GM12801 (cell line): Measurements from ENCODE around the gene SLC1A3.

ENCODE experiments used
- CTCF ChIP-seq: IDR thresholded peaks from one replicate; pipeline ENCODE4 v1.5.1; 2011; ENCODE audit warnings: control low read depth; ENCODE audit not compliant: insufficient read length; ENCODE audit errors: extremely low read depth

The SLC1A3 gene

GRCh38 chr5:36629729-36630128 is 23.3 kb downstream of the SLC1A3 start:
- TF ChIP-seq CTCF, result no peak

GRCh38 chr5:36630201-36631145 is 24.1 kb downstream of the SLC1A3 start:
- no peak for TF ChIP-seq CTCF

GRCh38 chr5:36631154-36631553 is 24.7 kb downstream of the SLC1A3 start:
- no peak for TF ChIP-seq CTCF

- no peak for TF ChIP-seq CTCF
Observed at GRCh38 chr5:36631620-36632362, 25.4 kb downstream of the SLC1A3 start.

GRCh38 chr5:36632363-36632664 is 25.9 kb downstream of the SLC1A3 start:
- no peak for TF ChIP-seq CTCF

- no peak for TF ChIP-seq CTCF
Observed at GRCh38 chr5:36635721-36636390, 29.4 kb downstream of the SLC1A3 start.

- TF ChIP-seq CTCF, result no peak
Observed at GRCh38 chr5:36637101-36637500, 30.7 kb downstream of the SLC1A3 start.
